ENCODE measurements around the gene STON1.

The STON1 gene

GRCh38 chr2:48530033-48530811 lies at the start of gene STON1:
Gene STON1 (plus strand): TSS chr2:48530154. CDS start chr2:48580634, 50,480 bp downstream.
- Histone ChIP-seq H3K27ac (peak within 1 kb of the TSS; percentile 85 to 94), H3K4me3 (peak within 1 kb of the TSS; percentile 97)
- DNase-seq (ENCODE audit: low spot score) = no peak
- TF ChIP-seq CTCF (IDR thresholded peaks at IDR 0.05) = no peak

GRCh38 chr2:48480526-48480925 lies 49.4 kb upstream of the STON1 start:
- Histone ChIP-seq H3K27ac (no peak overlapping the region), H3K4me3 (no peak overlapping the region)
- TF ChIP-seq CTCF (IDR thresholded peaks at IDR 0.05) = no peak
- DNase-seq (ENCODE audit: low spot score) = no peak

- DNase-seq (ENCODE audit: low spot score) = no peak
- H3K27ac ChIP-seq = no peak overlapping the region
- H3K4me3 ChIP-seq = no peak overlapping the region
- TF ChIP-seq CTCF (IDR thresholded peaks at IDR 0.05) = no peak
These were observed 47.6 kb upstream of the STON1 start for GRCh38 chr2:48482313-48482712.

- H3K4me3 ChIP-seq = no peak overlapping the region
- no peak overlapping the region for H3K27ac ChIP-seq
- no peak for DNase-seq (ENCODE audit: low spot score)
- TF ChIP-seq CTCF (IDR thresholded peaks at IDR 0.05) = no peak
These were observed 47.2 kb upstream of the STON1 start for GRCh38 chr2:48482769-48483168.

GRCh38 chr2:48483506-48483905 lies 46.4 kb upstream of the STON1 start:
- Histone ChIP-seq H3K27ac (peak overlapping the region; percentile 52 to 60), H3K4me3 (no peak overlapping the region)
- TF ChIP-seq CTCF (IDR thresholded peaks at IDR 0.05) = no peak
- no peak for DNase-seq (ENCODE audit: low spot score)

- Histone ChIP-seq H3K27ac (peak overlapping the region; percentile 38 to 52), H3K4me3 (no peak overlapping the region)
- no peak for TF ChIP-seq CTCF (IDR thresholded peaks at IDR 0.05)
- DNase-seq (ENCODE audit: low spot score) = no peak
These were observed 46.0 kb upstream of the STON1 start for GRCh38 chr2:48483916-48484315.

GRCh38 chr2:48488545-48488944 lies 41.4 kb upstream of the STON1 start:
- no peak for TF ChIP-seq CTCF (IDR thresholded peaks at IDR 0.05)
- Histone ChIP-seq H3K4me3 (no peak overlapping the region), H3K27ac (no peak overlapping the region)
- DNase-seq (ENCODE audit: low spot score) = no peak
